ENCODE results near the gene RHCG. TPM values are rescaled to one million over a fixed set of nuclear protein-coding genes. Genes with fewer than 3 reads are reported as not detected.

Gene RHCG
- polyA plus RNA-seq, 1 donor from 2014 or later, result not detected

- Mint-ChIP-seq H3K27ac (no peak overlapping the region), H3K27me3 (peaks cover 28% of the 10 kb centered on the region)
Observed at GRCh38 chr15:89515477-89515876, 19.1 kb upstream of the RHCG start.

DNA sequence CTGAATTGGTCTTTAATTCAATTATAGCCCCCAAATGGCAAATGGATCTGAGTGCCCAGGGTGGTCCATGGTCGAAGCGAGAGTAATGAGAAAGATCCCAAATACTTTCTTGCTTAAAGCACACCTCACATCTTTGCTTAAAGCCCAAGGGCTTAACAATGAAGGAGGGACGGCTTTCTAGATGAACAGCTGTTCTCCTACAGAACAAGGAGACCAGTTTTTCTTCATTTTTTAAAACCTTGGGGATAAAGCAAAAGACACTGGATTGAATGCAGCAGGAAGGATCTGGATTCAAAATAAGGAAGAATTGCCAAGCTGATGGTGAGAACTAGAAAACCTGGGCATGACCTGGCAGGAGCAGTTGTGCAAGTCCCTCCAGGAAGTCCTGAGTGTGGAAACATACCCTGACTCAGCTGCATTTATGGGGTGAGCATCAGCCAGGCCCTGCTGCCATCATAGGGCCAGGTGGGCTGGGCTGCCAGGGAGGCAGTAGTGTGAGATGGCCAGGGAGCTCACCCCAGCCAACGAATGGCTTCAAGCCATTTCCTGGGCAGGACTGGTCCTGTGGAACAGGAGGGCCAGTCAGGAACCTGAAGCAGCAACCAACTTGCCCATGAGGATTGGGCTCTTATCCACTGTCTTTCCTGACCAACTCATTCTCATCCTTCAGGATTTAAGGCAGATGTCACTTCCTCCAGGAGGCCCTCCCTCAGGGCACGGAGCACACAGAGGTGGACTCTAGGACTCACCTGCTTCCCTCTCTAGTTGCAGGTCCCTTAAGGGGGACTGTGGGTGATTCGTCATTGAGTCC, 18.4 kb upstream of the RHCG start:
- Mint-ChIP-seq H3K4me1 (no peaks in the 10 kb centered on the region), H3K4me3 (no peak overlapping the region), H3K9me3 (peaks cover 0 to 2% (median 0%) of the 10 kb centered on the region in 3 donors), H3K36me3 (no peaks in the 10 kb centered on the region), H3K27ac (no peak overlapping the region), H3K27me3 (peaks cover 30% of the 10 kb centered on the region)

More at GRCh38 chr15:89515477-89515876, 19.1 kb upstream of the RHCG start:
- Mint-ChIP-seq H3K9me3 (peaks cover 0 to 2% (median under 1%) of the 10 kb centered on the region in 3 donors), H3K4me3 (no peak overlapping the region), H3K4me1 (no peaks in the 10 kb centered on the region), H3K36me3 (no peaks in the 10 kb centered on the region)

GRCh38 chr15:89514186-89514585, 17.8 kb upstream of the RHCG start:
- Mint-ChIP-seq H3K9me3 (peaks cover 0 to 2% (median 0%) of the 10 kb centered on the region in 3 donors), H3K4me3 (no peak overlapping the region), H3K4me1 (no peaks in the 10 kb centered on the region), H3K27me3 (peaks cover 30% of the 10 kb centered on the region), H3K36me3 (no peaks in the 10 kb centered on the region), H3K27ac (no peak overlapping the region)

- Mint-ChIP-seq H3K4me3 (no peak overlapping the region), H3K27me3 (peaks cover 30% of the 10 kb centered on the region), H3K9me3 (peaks cover 0 to 2% (median 0%) of the 10 kb centered on the region in 3 donors), H3K36me3 (no peaks in the 10 kb centered on the region), H3K27ac (no peak overlapping the region), H3K4me1 (no peaks in the 10 kb centered on the region)
Observed at GRCh38 chr15:89513284-89513683, 16.9 kb upstream of the RHCG start.

GRCh38 chr15:89512631-89513030, 16.2 kb upstream of the RHCG start:
- H3K9me3 Mint-ChIP-seq, result peaks cover 0 to 2% (median 0%) of the 10 kb centered on the region in 3 donors
- H3K27me3 Mint-ChIP-seq, result peaks cover 30% of the 10 kb centered on the region
- no peaks in the 10 kb centered on the region for H3K36me3 Mint-ChIP-seq
- no peaks in the 10 kb centered on the region for H3K4me1 Mint-ChIP-seq
- no peak overlapping the region for H3K27ac Mint-ChIP-seq
- no peak overlapping the region for H3K4me3 Mint-ChIP-seq

DNA sequence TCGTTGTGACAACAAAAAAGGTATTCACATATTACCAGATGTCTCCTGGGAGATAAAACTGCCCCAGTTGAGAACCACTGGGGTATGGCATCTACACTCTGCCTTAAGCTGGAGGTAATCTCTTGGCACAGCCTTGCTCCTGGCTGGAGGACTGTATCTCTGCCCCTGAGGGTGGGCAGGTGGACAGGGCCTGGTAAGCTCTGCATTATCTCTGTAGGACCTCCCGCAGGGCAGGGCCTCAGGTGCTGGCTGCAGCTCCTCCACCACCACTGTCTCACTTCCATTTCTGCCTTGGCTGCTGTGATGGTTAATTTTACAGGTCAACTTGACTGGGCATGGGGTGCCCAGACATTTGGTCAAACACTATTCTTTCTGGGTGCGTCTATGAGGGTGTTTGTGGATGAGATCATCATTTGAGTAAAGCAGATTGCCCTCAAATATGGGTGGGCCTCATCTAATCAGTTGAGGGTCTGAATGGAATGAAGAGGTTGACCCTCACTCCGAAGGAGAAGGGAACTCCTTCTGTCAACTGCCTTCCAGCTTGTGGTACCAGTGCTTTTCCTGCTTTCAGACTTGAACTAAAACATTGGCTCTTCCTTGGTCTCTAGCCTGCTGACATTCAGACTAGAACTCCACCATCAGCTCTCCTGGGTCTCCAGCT, 9.8 kb upstream of the RHCG start:
- Mint-ChIP-seq H3K27me3 (peaks cover 8% of the 10 kb centered on the region), H3K9me3 (no peaks in the 10 kb centered on the region), H3K36me3 (no peaks in the 10 kb centered on the region), H3K4me1 (no peaks in the 10 kb centered on the region), H3K27ac (no peak overlapping the region), H3K4me3 (no peak overlapping the region)

DNA sequence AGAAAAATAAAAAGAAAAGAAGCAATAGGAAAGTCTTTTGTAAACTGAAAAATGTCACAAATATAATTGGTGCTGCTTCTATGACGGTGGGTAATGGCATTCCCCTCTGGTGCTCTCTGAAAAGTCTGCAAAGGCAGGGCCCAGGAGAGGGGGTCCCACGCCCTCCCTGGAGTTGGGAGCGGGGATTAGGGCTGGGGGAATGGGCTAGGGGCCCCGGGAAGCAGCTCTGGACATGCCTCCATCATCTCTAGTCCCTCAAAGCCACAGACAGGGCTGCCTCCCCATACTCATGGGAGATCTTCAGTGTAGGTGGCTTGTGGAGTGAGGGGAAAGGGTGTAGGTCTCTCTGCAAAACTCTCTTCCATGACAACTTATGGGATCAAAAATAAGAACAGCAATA, 7.8 kb upstream of the RHCG start:
- no peaks in the 10 kb centered on the region for H3K9me3 Mint-ChIP-seq
- H3K4me1 Mint-ChIP-seq, result peaks cover 0 to 1% (median 0%) of the 10 kb centered on the region in 3 donors
- no peak overlapping the region for H3K27ac Mint-ChIP-seq
- no peak overlapping the region for H3K4me3 Mint-ChIP-seq
- H3K36me3 Mint-ChIP-seq, result no peaks in the 10 kb centered on the region
- H3K27me3 Mint-ChIP-seq, result peaks cover 15% of the 10 kb centered on the region

DNA sequence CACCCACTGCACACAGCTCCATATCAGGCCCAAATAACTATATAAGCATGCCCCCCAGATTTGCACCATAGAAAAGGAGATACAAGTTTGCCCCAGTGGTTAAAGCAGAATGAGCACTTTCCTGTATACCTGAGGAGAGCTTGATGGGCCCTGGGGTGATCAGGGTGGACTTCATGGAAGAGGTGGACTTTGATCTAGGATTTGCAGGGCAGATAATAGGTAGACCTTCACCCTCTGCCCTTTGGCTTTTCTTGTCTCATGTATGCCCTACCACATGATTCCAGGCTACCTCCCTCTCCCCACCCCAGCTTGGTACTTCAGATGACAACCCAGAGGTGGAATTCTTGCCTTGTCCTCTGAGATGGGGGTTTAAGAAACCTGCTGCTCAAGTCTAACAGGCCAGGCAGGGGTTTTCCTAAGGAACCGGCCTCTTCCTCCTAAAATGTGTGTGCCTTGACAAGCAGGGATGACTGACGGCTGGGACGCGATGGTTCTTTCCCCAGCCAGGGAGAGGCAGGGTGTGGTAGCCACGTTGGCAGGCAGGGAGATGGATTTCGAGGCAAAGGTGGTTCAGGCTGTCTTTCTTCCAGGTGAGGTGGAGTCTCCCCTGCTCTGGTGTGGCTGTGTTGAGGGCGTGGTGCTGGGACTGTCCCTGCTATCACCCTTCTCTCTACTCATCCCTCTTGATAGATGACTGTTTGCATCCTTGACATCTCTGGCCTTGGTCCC, 6.6 kb upstream of the RHCG start:
- H3K36me3 Mint-ChIP-seq, result no peaks in the 10 kb centered on the region
- H3K4me3 Mint-ChIP-seq, result no peak overlapping the region
- peaks cover 0 to 1% (median 0%) of the 10 kb centered on the region in 3 donors for H3K4me1 Mint-ChIP-seq
- no peaks in the 10 kb centered on the region for H3K9me3 Mint-ChIP-seq
- H3K27me3 Mint-ChIP-seq, result peaks cover 15% of the 10 kb centered on the region
- no peak overlapping the region for H3K27ac Mint-ChIP-seq

DNA sequence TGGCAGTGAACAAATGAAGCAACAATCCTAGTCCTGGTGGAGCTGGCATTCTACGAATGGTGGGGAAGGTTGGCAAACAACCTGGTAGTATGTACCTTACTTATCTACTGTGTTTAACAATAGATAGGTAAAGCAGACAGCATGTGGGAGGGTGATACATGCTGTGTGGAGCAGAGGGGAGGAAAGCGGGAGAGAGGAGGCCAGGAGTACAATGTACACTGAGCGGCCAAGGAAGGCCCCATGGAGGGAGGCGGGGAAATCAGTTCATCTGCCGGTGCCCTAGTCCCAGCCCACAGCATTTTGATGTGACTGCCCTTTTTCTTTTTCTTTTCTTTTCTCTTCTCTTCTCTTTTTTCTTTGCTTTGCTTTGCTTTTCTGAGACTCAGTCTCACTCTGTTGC, 5.3 kb upstream of the RHCG start:
- Mint-ChIP-seq H3K4me3 (no peak overlapping the region), H3K9me3 (no peaks in the 10 kb centered on the region), H3K4me1 (peaks cover 0 to 4% (median 2%) of the 10 kb centered on the region in 3 donors), H3K36me3 (no peaks in the 10 kb centered on the region), H3K27ac (no peak overlapping the region), H3K27me3 (peaks cover 19% of the 10 kb centered on the region)

- Mint-ChIP-seq H3K36me3 (no peaks in the 10 kb centered on the region), H3K27me3 (peaks cover 26% of the 10 kb centered on the region), H3K27ac (no peak overlapping the region), H3K4me1 (peaks cover 0 to 5% (median 2%) of the 10 kb centered on the region in 3 donors), H3K9me3 (no peaks in the 10 kb centered on the region), H3K4me3 (peak overlapping the region in 1 of 4 donors; percentile 52)
Observed at GRCh38 chr15:89500397-89501270, 4.3 kb upstream of the RHCG start.

DNA sequence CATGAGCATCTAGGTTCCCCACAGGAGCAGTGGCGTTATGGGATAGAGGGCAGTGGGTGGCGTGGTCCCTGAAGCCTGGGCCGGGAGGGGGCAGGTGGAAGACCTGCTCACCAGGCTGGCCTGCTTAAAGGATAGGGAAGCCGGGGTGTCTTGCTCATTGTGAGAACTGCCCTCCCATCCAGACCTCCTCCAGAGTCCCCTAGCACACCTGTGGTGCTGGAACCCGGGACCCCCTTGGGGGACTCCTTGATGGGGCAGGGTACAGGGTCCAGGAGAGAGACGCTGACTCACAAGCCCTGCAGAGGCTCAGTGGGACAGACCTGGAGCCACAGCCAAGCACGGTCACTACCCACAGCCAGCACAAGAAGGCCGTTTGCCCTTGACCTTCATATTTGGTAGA, 2.8 kb upstream of the RHCG start:
- H3K9me3 Mint-ChIP-seq, result no peaks in the 10 kb centered on the region
- no peak overlapping the region for H3K27ac Mint-ChIP-seq
- peaks cover 0 to 5% (median 2%) of the 10 kb centered on the region in 3 donors for H3K4me1 Mint-ChIP-seq
- no peak overlapping the region for H3K4me3 Mint-ChIP-seq
- H3K36me3 Mint-ChIP-seq, result no peaks in the 10 kb centered on the region
- peaks cover 37% of the 10 kb centered on the region for H3K27me3 Mint-ChIP-seq

- H3K9me3 Mint-ChIP-seq, result no peaks in the 10 kb centered on the region
- no peaks in the 10 kb centered on the region for H3K36me3 Mint-ChIP-seq
- peaks cover 42% of the 10 kb centered on the region for H3K27me3 Mint-ChIP-seq
- H3K27ac Mint-ChIP-seq, result no peak overlapping the region
- H3K4me1 Mint-ChIP-seq, result peaks cover 0 to 5% (median 2%) of the 10 kb centered on the region in 3 donors
- peak overlapping the region in 1 of 4 donors; percentile 28 for H3K4me3 Mint-ChIP-seq
Observed at GRCh38 chr15:89498574-89498906, 2.2 kb upstream of the RHCG start.

DNA sequence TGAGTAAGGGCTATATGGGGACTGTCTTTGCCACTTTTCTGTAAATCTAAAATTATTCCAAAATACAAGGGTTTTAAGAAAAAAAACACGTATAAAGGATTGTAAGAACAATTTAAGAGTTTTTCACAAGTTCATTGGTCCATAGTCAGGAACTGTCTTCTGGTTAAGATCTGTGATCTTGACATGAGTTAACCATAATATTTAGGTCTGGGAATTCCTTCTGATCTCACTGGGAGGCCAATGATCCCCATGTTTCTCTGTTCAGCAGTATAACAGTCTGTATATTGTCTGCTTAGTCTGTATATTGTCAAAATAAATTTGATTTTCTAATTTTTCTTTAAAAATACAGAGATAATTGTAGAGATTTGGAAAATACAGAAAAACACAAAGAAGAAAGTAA, 848 bp upstream of the RHCG start:
- H3K9me3 Mint-ChIP-seq, result no peaks in the 10 kb centered on the region
- H3K36me3 Mint-ChIP-seq, result no peaks in the 10 kb centered on the region
- no peak overlapping the region for H3K27ac Mint-ChIP-seq
- H3K27me3 Mint-ChIP-seq, result peaks cover 42% of the 10 kb centered on the region
- peaks cover 0 to 5% (median 2%) of the 10 kb centered on the region in 3 donors for H3K4me1 Mint-ChIP-seq
- no peak overlapping the region for H3K4me3 Mint-ChIP-seq

GRCh38 chr15:89495638-89496145, 691 bp downstream of the RHCG start:
- H3K4me3 Mint-ChIP-seq, result peak overlapping the region in 2 of 4 donors; percentile 68 to 75
- H3K27me3 Mint-ChIP-seq, result peaks cover 35% of the 10 kb centered on the region
- H3K36me3 Mint-ChIP-seq, result no peaks in the 10 kb centered on the region
- no peaks in the 10 kb centered on the region for H3K9me3 Mint-ChIP-seq
- peaks cover 0 to 5% (median 2%) of the 10 kb centered on the region in 3 donors for H3K4me1 Mint-ChIP-seq
- H3K27ac Mint-ChIP-seq, result no peak overlapping the region
